ENCODE measurements around the gene LHX3.

The LHX3 gene

DNA sequence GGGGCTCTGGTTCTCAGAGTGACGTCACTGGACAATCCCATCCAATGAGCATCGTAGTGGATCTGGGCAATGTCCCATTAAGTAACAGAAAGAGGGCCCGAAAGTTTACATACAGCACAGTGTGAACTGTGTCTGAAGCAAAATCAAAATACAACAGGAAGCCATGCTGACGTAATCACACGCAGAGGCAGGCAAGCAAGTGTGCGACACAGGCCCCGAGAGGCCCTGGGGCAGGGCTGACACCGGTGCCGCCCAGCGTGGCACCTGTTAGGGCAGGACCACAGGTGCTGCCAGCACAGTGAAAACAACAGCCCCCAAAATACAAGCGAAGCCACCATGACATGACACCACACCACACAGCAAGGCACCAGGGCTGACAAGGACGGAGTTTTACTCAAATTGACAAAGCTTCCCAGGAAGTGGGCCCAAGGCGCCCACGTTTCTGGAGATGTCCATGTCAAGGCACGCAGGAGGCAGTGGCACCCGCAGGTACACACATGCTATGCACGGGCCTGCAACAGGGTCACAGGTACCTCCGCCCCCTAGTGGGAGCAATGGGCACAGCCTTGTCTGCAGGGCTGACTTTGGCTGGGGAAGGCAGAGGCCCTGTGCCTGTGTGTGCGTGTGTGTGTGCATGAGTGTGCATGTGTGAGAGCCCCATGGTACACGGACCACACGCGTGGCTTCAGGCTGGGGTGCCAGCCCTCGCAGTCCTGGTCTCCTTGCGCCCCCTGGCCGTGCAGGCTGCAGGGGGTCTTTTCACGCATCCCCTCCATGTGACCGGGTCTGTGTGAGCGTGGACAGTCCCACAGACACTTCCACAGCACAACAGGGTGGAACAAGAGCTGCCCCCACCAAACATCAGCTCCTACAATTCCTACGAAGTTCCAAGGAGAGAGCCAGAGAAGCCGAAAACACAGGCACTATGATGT lies 21.1 kb upstream of the LHX3 start:
- DNase-seq = peak; percentile 10 to 56 (median 37)

DNA sequence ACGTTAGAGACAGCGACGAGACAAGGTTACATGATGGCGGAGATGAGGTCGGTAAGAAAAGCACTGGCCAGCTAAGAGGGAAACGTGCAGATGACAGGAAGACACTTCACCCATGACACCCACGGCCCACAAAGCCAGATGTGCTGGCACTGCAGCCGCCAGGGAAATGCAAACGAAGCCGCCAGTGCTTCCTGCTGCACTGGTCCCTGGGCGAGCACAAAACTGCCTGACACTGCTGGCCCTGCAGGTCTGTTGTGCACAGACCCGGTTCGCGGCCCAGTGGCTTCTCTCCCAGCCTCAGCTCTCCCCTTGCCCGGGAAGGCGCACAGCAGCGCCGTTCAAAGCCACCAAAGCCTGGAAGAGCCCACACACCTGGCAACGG lies 20.4 kb upstream of the LHX3 start:
- DNase-seq = no peak

DNA sequence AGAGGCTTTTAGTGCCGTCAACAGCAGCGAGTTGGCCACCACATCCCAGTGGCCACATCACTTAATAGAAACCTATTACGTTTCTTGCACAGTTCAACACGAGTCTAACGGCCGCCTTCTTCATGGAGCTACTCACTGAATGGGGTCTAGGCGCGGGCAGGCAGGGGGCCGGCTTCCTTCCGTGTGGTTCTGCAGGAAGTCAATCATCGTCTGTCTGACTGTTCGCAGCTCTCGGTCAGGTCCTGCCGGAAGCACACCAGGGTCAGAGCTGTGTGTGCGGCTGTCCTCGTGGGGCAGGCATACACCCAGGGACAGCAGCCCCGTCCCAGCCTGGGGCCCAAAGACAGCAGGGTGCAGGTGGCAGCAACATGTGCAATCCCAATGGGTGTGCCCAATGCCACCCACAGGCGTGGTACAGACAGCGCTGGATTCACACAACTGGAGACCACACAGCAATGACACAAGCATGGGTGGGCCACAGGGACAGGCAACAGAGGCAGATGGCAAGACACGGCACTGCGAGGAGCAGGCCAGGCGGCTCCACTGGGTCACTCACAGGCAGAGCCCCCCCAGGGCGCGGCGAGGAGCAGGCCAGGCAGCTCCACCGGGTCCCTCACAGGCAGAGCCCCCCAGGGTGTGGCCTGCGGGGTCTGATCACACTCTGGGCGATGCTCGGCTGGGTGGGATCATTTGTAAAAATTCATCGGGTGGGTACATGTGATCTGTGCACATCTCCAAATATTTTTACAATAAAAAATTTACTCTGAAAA lies 19.1 kb upstream of the LHX3 start:
- DNase-seq = no peak

DNA sequence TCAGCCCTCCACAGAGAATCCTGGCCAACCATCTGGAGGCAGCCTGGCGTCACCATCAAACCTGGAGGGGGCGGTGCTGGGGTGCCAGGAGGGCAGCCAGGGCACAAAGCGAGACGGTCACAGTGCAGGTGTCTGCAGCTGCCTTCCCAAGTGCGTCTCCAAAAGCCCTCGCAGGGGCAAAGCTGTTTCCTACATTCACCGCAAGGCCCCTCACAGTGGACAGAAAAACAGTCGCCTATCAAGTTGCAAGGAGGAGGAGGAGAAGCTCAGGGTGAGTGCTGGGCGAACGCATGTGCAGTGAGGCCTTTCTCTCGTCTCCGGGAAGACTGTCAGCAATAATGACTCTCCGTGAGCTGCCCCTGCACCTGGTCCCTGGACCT lies 18.0 kb upstream of the LHX3 start:
- DNase-seq = no peak

DNA sequence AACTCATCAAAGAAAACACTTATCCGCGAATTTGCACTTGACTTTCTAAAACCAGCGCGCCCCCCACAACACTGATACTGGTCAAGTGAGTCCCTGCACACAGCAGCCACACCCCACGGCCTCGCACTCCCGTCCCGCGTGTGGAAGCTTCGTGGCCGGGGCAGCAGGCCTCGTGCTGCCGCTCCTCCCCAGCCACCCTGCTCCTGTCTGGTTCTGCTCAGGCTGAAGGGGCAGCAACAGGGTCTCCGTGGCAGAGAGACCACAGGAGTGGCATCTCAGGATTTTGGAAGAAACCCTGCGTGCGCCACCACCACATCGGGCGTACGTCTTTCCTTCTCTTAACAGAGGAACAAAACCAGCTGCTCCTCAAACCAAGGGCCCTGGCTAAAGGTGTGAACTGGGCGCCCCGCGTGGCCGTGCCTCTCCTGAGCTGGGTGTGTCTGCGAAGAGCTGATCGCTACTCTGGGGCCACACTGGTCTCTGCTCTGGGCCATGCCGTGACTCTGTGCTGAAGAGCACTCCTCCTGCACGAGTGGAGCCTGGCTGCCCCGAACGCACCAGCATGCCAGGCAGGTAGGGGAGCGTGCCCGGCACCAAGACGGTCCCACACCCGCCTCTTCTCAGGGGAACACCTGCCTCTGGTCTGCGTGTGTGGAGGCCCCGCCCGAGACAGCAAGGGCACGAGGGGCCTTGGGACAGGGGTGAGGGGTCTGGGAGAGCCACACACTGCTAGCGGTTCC lies 17.4 kb upstream of the LHX3 start:
- no peak for DNase-seq

DNA sequence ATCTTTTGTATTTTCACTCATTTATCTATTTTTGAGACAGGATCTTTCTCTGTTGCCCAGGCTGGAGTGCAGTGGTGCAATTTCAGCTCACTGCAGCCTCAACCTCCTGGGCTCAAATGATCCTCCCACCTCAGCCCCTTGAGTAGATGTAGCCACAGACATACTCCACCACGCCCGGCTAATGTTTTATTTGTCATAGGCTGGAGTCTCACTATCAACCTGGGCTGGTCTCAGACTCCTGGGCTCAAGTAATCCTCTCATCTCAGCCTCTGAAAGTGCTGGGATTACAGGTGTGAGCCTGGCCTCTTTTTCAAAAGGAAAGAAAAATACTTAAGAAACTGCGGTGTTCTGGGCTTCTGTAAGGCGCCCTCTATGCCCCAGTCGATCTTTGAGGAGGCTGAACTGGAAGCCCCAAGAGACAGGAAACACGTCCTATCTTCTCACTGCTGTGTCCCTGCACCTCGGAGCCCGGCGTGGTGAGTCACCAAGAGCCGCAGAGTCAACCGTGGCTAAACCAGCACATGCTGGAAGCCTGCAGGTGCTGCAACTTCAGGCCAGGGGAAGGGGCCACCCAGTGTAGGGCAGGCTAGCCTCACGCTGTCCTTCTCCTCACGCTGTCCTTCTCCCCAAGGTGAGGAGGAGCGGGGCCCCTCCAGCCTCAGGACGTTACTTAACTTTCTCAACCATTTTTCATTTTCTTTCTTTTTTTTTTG lies 15.2 kb upstream of the LHX3 start:
- no peak for DNase-seq

DNA sequence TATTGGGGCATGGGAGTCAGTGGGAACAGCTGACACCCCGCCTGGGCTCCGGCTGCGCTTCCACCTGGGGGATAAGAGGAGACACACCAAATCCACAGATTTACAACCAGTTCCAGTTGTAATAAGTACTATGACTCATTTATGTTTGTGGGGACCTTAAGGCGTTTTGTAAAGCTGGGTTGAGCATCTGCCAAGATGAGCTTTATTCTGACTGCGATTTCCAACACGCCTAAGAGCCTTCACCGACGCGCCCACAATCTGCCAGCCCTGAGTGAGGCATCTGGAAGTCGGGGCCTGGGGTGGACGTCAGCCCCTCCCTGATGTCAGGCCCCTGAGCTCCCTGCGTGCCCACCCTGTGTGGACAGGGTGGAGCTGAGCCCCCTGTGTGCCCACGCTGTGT lies 14.3 kb upstream of the LHX3 start:
- DNase-seq = no peak

DNA sequence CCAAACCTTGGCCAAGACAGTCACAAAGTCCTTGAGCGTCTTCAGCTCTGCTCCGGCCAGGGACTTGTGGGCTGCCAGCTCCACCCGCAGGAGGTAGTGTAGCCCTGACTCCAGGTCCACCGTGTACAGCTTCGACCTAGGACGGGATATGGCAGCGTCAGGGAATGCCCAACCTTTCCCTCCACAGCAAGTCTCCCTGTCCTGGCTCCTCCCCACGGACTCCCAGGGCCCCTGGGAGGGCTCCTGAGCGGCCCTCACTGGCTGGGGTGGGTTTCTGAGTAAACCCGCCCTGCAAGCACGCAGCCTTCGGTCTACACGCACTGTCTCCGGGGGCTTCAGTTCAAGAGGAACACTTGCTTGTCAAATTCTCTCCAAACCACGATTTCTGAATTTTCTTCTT lies 13.7 kb upstream of the LHX3 start:
- DNase-seq = no peak

DNA sequence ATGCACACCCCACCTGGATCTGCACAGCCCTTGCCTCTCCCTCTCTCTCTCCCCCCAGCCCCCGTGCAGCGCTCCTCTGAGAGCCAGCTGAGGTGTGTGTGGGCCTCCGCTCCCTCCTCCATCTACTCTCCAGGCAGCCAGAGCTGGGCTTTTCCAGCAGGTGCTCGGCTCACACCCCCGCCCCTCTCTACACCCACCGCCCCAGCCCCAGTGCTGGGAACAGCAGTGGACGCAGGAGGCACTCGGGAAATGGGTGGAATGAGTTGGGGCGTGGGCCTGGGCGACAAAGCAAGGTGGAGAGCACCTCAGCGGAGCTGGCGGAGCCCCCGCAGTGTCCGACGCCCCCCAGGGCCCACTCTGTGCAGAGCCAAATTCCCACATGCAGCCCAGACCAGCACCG lies 13.3 kb upstream of the LHX3 start:
- DNase-seq = no peak

DNA sequence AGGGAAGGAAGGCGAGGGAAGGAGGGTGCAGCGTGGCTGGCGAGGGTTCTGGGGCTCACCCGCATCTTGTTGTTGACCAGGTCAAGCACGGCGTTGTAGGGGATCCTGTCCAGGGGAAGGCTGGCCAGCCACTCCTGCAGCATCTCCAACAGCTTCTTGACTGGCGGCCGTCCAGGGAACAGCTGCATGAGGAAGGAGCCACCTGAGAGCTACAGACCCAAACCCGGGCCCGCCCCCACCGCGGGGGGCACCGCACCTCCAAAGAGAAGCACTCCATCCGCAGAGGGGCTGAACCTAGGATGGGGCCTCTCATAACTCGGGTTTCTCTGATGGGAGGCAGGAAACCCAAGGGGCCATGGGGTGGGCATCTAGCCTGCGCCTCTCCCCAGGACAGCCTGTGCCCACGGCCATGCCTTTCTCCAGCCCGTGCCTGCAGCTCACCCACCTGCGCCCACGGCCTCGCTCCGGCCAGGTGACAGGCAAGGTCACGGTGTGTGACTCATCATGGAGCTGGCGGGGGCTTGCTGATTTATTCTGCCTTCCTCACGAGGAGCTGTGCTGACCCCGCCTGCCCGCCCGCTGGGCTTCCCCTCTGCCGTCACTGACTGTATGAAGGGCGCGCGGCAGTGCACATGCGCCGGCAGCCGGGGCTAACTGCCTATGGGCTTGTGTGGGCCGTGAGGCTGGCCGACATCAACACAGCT lies 11.8 kb upstream of the LHX3 start:
- DNase-seq = no peak

DNA sequence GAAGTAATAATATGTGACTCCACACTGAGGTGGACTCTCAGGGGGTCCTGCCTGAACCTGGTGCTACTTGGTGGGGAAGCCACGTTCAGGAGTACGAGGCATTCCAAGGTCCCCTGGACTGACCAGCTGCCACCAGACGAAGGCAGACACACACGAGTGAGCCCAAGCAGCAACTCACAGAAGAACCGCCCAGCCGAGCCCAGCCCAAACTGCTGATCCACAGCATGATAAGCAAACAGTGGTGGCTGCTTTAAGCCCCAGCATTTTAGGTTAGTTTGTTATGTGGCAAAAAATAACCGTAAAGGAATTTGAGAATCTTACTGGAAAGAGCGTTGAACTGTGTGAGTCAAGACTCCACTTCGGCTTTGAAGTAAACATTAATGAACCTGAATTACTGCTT lies 8.8 kb upstream of the LHX3 start:
- DNase-seq = no peak

DNA sequence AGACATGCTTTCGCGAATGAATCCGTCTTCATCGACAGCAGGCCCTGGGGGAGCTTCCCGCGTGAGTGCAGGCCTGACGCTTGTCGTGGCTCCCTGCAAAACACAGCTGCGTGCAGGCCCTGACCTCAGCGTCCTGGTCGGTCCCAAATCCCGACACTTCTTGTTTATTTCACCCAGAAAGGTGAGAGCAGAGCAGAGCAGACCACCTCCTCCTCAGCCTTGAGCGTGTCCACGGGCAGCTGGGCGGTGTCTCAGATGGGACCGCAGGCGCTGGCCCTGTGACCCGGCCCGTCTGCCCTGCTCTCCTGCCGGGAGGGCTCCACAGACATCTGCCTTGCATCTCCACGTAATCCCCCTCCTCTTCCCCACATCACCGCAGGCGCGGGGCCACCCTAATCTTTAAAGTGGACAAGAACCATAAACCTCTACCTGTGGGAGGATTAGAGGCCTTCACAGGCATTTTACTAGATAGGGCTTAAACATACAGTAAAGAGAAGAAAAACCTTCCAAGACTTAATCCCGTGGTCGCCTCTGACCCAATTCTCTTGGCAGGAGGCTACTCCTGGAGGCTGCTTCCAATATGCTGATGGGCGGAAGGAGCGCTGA lies 7.5 kb upstream of the LHX3 start:
- DNase-seq = no peak

DNA sequence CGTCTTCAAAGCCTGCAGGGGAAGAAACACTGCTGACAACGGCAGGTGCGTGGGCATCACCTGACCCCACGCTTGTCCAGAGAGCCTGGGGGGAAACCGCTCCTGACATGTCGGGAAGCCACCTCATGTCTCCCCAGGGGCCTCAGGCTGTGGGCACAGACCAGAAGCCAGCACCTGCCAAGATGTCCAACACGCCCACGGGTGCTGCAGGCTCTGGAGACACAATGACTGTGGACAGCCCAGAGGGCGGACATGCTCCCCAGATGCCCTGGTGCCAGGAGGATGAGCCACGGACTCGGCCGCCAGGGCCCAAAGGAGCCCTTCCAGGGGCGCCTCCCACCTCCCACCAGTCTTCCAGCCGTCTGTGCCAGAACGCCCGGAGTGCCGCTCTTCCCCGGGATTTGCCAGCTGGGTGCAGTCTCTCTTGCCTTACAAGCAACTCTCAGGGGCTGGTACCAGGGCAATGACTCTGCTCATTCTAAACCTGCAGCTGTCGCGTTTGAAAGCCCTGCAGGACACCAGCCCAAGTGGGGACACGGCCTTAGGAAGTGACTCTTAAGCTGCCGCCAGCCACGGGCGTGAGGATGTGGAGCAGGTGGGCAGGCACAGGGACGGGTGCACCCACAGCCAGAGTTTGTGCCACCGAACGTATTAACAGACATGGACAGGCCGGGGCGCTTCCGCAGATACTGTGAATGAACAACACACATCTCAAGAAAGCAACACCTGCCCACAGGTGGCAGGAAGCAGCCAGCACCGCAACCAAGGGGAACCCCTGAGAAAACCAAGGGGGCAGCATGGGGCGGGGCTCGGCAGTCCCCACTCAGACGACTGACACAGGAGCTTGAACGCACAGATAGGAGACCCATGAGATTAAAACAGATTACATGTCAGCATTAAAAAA lies 6.8 kb upstream of the LHX3 start:
- DNase-seq = no peak

DNA sequence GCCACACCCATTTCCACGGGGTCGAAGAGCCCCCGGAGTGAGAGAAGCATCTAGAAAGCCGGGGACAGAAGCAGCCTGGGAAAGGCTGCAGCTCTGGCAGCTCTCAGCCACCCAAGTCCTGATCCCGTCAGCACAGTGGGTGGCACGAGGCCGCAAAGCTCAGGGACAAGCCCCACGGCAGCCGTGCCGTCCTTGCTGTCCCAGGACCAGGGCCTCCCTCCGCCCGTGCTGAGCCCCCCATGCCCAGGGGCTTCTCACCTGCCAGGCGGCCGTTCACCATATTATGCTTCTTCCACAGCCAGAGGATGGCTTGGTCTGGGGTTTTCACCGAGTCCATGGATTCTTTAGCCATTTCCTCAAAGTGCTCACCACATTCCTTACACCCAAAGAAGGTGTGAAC lies 6.1 kb upstream of the LHX3 start:
- no peak for DNase-seq

DNA sequence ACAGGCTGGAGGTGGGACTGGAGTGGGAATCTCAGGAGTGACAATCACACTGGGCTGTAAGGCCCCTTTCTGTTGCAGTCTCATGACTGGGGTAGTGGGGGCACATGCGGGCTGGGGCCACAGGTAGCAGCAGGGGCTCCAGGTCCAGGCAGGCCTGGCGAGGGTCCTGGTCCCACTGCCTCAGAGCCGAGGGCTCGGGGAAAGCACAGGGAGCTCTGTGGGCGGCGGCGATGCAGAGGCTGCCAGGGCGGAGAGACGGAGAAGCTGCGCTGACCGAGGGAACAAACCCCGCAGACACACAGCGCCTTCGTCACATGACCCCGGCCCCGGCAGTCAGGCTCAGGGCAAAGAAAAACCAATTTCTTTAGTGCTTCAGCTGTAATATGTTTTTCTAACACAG lies 5.3 kb upstream of the LHX3 start:
- DNase-seq = no peak

DNA sequence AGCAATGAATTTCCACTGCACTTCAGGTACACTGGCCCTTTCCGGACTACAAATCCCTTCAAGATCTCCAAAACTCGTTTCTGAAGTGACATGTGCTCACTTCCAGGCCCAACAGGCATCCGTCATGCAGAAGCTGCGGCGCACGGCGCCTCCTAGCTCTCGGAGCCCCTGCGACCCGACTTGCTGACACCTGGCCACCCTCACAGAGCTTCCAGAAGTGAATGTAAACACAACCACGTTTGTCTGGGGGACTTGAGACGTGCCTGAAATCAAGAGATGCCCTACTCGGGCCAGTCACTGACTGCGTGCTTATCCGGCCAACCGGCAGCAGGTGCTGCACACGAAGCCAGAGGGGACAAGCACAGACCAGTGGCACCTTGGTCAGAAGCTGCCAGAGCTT lies 4.9 kb upstream of the LHX3 start:
- no peak for DNase-seq

DNA sequence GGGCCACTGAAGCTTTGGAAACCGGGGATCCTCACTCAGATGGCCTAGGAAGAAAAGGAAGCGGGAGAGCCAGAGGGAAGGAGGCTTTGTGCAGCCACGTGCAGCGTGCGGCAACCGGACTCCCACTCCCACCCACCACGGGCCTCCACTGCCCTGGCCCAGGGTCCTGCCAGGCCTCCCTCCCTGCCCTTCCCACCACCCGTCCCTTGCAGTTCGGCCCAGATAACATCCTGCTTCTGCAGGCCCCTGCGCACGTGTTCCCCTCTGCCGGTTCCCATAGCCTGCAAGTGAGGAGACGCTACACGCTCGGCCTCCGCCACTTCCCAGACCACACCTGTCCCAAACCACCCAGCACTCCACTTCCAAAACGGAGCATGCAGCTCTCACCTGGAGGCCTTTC lies 4.3 kb upstream of the LHX3 start:
- no peak for DNase-seq

DNA sequence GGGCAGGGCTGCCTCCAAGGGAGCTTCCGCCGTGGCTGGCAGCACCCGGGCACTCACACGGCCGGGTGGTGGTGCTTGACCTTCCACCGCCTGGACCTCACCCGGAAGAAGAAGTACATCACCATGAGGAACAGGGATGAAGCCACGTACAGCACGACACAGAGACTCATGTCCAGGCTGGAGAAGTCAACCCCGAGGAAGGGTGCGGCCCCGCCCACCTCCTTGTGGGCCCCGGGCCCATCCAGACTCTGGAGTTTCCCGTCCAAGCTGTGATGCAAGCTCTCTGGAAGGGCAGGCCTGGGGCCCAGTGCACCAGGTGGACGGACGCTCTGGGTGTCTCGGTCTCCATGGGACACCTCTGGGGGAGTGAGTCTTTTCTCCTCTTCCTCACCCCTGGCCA lies 3.7 kb upstream of the LHX3 start:
- no peak for DNase-seq

DNA sequence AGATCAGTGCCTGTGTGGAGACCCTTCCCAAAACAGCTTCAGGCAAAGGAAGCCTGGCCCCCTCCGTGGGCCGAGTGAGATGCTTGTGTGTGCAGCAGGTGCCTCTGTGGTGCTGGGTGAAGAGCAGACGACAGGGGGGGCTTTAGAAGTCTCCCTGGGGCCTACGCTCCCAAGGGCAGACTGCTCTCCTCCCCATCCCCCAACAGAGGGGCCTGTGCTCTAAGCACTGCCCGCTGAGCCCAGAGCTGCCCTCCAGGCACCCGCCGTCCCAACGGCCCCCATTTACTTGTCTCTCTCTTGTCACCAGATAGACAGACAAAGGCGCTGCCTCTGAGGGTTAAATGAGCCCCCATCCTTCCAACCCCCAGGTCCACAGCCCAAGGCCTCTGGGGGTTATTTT lies 2.7 kb upstream of the LHX3 start:
- DNase-seq = no peak

DNA sequence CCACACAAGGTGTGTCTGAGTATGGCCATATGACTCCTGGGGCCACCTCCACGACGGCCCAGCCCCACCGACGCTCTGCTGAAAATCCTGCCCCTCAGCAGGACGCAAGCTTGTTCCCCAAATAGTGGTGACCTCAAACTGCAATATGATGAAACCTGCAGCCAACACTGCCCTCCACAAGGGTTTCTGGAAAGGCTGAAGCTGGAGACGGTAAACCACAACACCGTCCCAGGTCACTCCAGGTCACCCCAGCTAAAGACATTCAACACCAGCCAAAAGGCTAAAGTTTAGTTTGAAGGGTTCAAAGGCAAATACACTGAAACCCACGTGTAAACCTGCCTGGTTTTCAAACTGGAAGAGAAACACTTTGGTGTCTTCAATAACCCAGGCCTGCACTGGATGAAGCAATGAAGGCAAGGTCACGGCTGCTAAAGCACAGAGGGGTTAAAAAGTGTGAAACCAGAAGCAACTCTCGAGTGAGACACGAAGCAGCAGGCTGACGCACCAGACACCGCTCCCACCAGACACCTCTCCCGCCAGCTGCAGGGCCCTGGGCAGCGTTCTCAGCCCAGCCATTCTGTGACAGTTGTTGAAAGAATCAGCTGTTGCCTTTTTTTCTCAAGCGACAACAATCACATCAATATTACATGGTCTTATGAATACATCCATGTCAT lies 1.8 kb upstream of the LHX3 start:
- DNase-seq = no peak

DNA sequence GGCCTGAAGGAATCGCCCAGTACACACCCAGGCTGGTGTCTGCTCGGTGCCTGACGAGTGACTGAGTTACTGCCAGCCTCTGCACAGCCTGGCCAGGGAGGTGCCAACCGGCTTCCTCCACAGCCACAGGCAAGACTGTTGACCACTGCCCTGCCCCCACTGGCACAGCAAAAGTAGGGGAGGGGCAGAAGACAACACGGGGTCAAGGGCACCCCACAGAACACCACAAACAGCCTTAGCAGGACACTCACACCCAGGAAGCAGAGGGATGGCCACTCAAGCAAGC lies 722 bp upstream of the LHX3 start:
- no peak for DNase-seq
